Measurements from ENCODE around the gene KLHDC8A. TPM values are rescaled to one million over a fixed set of nuclear protein-coding genes. Genes with fewer than 3 reads are reported as not detected.

The KLHDC8A gene
- total and polyA plus RNA-seq, 2 donors (not counting 3 experiments of a cell fraction or from before 2014, with no cell fraction given) = not detected

DNA sequence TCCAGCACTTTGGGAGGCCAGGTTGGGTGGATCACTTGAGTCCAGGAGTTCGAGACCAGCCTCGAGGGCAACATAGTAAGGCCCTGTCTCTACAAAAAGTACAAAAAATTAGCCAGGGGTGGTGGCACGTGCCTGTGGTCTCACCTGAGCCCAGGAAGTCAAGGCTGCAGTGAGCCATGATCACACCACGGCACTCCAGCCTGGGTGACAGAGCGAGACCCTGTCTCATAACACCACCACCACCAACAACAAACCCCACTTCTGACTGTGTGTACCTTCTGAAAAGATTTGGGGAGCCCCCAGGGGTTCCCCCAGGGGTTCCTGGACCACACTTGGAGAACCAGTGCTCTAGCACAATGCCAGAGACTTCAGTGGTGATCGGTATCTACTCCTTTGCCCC is 65.1 kb downstream of the KLHDC8A start:
- FAIRE-seq (no peak), DNase-seq (ENCODE audit: low read depth, low spot score) (no peak)
- Histone ChIP-seq H3K9ac (replicated peaks; ENCODE audit: extremely low read depth, insufficient read depth, low read length) (no peak overlapping the region), H3K36me3 (ENCODE audit: control insufficient read depth in 2 of 2, extremely low read depth in 1 of 2, insufficient read depth in 2 of 2, low read length in 2 of 2) (no peaks in the 10 kb centered on the region), H3K4me3 (replicated peaks in 1 of 3; ENCODE audit: insufficient read depth in 1 of 3, low read depth in 1 of 3, low read length in 3 of 3) (no peak overlapping the region), H3K9me1 (replicated peaks; ENCODE audit: control insufficient read depth, extremely low read depth, insufficient read depth, low read length) (no peaks in the 10 kb centered on the region), H3K4me1 (ENCODE audit: control insufficient read depth, extremely low read depth, insufficient read depth, low read length) (peaks cover 34% of the 10 kb centered on the region), H4K20me1 (replicated peaks; ENCODE audit: control insufficient read depth, extremely low read depth, insufficient read depth, low read length) (no peaks in the 10 kb centered on the region), H3K79me2 (ENCODE audit: control insufficient read depth, insufficient read depth, low read length) (no peaks in the 10 kb centered on the region), H3K9me3 (replicated peaks; ENCODE audit: control insufficient read depth, insufficient read depth, low read length) (no peaks in the 10 kb centered on the region), H3K27ac (ENCODE audit: insufficient read depth, low read depth, low read length) (no peak overlapping the region), H2AFZ (ENCODE audit: low read depth, low read length) (no peak overlapping the region), H3K27me3 (ENCODE audit: control insufficient read depth in 2 of 2, insufficient read depth in 2 of 2, low read length in 2 of 2) (no peaks in the 10 kb centered on the region), H3K4me2 (ENCODE audit: insufficient read depth, low read length) (no peak overlapping the region)
- ChIA-PET CTCF (interaction anchor here (1.5 kb wide), 1 partner anchor 18 kb away, joined by 8 read pairs; no protein-coding TSS in a partner anchor), POLR2A (no interaction called here)
- TF ChIP-seq, protein P1, sequence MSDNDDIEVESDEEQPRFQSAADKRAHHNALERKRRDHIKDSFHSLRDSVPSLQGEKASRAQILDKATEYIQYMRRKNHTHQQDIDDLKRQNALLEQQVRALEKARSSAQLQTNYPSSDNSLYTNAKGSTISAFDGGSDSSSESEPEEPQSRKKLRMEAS (IDR thresholded peaks at IDR 0.05; ENCODE audit: insufficient read depth, insufficient read length) = no peak
- TF ChIP-seq EZH2 (IDR thresholded peaks at IDR 0.05; ENCODE audit: borderline replicate concordance, low read depth, low read length, severe bottlenecking) = no peak
- no peak for TF ChIP-seq GATA2 (IDR thresholded peaks at IDR 0.05; ENCODE audit: insufficient read depth, insufficient read length, low read depth, low read length)
- no peak for TF ChIP-seq FOS (IDR thresholded peaks at IDR 0.05; ENCODE audit: borderline replicate concordance, insufficient read depth, low read length)
- TF ChIP-seq JUN (IDR thresholded peaks at IDR 0.05; ENCODE audit: borderline replicate concordance, insufficient read depth, insufficient read length, low read depth) = no peak
- no peak for TF ChIP-seq POLR2A (IDR thresholded peaks at IDR 0.05; ENCODE audit: low read depth, low read length)
- TF ChIP-seq POLR2AphosphoS5 (IDR thresholded peaks at IDR 0.05; ENCODE audit: insufficient read depth, low read depth, low read length) = no peak
- TF ChIP-seq MYC (IDR thresholded peaks at IDR 0.05; ENCODE audit: low read depth, low read length) = no peak
- TF ChIP-seq CTCF (IDR thresholded peaks at IDR 0.05; ENCODE audit: extremely low read depth in 1 of 2, insufficient read depth in 1 of 2, low read depth in 1 of 2, low read length in 2 of 2) = no peak
- dilution Hi-C loops (cut with MboI; ENCODE audit: extremely low pct_ligation_motif_present, low sequenced_read_pairs) = no loop called here
- no TSS peak for BruUV-seq (replicated peaks)
- intact Hi-C loops (cut with micrococcal nuclease) = no loop called here
